ENCODE measurements around the gene BBS5. TPM values are rescaled to one million over a fixed set of nuclear protein-coding genes. Genes with fewer than 3 reads are reported as not detected.

The BBS5 gene
- polyA plus RNA-seq, 2 of the 4 experiments (the other 2 are of a cell fraction): 1.7 to 5.3 TPM

- TF ChIP-seq HOXB13 (CRISPR knock-in tag; IDR thresholded peaks at IDR 0.05; ENCODE audit: low read depth) (no peak), ZNF302 (CRISPR knock-in tag; IDR thresholded peaks at IDR 0.05) (no peak), MYC (IDR thresholded peaks at IDR 0.05; ENCODE audit: borderline replicate concordance, low read length) (no peak), CBX2 (IDR thresholded peaks at IDR 0.05; ENCODE audit: borderline replicate concordance, low read depth) (no peak), RFX5 (IDR thresholded peaks at IDR 0.05) (no peak), MAX (IDR thresholded peaks at IDR 0.05) (no peak), SREBF2 (IDR thresholded peaks at IDR 0.05) (no peak), HEYL (CRISPR knock-in tag; IDR thresholded peaks at IDR 0.05) (no peak), TFCP2L1 (CRISPR knock-in tag; IDR thresholded peaks at IDR 0.05) (no peak), CBX8 (IDR thresholded peaks at IDR 0.05) (no peak), HOXB5 (CRISPR knock-in tag; IDR thresholded peaks at IDR 0.05) (no peak), EP300 (IDR thresholded peaks at IDR 0.05) (no peak), ZFP36 (IDR thresholded peaks at IDR 0.05; ENCODE audit: borderline replicate concordance, partially characterized antibody) (no peak)
- TF ChIP-seq, protein P1, sequence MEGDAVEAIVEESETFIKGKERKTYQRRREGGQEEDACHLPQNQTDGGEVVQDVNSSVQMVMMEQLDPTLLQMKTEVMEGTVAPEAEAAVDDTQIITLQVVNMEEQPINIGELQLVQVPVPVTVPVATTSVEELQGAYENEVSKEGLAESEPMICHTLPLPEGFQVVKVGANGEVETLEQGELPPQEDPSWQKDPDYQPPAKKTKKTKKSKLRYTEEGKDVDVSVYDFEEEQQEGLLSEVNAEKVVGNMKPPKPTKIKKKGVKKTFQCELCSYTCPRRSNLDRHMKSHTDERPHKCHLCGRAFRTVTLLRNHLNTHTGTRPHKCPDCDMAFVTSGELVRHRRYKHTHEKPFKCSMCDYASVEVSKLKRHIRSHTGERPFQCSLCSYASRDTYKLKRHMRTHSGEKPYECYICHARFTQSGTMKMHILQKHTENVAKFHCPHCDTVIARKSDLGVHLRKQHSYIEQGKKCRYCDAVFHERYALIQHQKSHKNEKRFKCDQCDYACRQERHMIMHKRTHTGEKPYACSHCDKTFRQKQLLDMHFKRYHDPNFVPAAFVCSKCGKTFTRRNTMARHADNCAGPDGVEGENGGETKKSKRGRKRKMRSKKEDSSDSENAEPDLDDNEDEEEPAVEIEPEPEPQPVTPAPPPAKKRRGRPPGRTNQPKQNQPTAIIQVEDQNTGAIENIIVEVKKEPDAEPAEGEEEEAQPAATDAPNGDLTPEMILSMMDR (IDR thresholded peaks at IDR 0.05): no peak
- TF ChIP-seq, protein P2, sequence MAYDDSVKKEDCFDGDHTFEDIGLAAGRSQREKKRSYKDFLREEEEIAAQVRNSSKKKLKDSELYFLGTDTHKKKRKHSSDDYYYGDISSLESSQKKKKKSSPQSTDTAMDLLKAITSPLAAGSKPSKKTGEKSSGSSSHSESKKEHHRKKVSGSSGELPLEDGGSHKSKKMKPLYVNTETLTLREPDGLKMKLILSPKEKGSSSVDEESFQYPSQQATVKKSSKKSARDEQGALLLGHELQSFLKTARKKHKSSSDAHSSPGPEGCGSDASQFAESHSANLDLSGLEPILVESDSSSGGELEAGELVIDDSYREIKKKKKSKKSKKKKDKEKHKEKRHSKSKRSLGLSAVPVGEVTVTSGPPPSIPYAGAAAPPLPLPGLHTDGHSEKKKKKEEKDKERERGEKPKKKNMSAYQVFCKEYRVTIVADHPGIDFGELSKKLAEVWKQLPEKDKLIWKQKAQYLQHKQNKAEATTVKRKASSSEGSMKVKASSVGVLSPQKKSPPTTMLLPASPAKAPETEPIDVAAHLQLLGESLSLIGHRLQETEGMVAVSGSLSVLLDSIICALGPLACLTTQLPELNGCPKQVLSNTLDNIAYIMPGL (CRISPR knock-in tag; IDR thresholded peaks at IDR 0.05; ENCODE audit: borderline replicate concordance): no peak
- Histone ChIP-seq H3K9me3 (no peaks in the 10 kb centered on the region), H3K4me3 (no peak overlapping the region), H3K4me1 (no peaks in the 10 kb centered on the region), H3K4me2 (0 out of 3 replicates have a peak overlapping the region, but pooled peaks have one; percentile 1), H3K27ac (no peak overlapping the region)
- ChIA-PET POLR2A (no interaction called here), CTCF (interaction anchor here (0.6 to 1.4 kb wide), 4 partner anchors 11 to 149 kb away, joined by 3 to 10 read pairs (median 4); partner anchors contain the start of gene BBS5)
- ATAC-seq (peak in 1 of 2 experiments; percentile 34; a peak in 4 of 6 replicates), FAIRE-seq (no peak), DNase-seq (ENCODE audit: low read depth in 1 of 2, low spot score in 1 of 2) (no peak)
- 35% methylated on average over 4 of the region's 4 CpGs for WGBS (ENCODE audit: missing lambda C conversion rate)
Observed at GRCh38 chr2:169462896-169463695, 16.2 kb upstream of the BBS5 start.

DNA sequence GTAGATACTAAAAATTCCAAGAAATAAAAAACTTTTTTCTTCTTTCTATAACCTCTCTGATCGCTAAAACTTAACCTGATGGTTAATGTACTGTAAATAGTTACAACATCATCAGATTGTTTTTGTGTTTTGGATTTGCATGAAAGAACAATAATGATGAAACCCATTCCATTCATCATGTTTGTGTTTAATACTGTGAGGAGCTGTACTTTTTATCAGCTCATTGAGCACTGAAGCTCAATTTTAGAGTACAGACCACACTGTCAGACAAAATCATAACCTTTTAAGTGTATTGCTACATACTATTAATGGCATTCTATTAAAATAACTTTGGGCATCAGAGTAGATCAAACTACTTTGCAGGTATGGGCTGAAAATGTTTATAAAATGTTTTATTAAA, 14.8 kb upstream of the BBS5 start:
- DNase-seq (ENCODE audit: low read depth in 1 of 2, low spot score in 1 of 2) (no peak), FAIRE-seq (peak; percentile 56), ATAC-seq (no peak)
- no peak for TF ChIP-seq ZSCAN20 (CRISPR knock-in tag; IDR thresholded peaks at IDR 0.05)
- no peak for TF ChIP-seq MAFK (IDR thresholded peaks at IDR 0.05; ENCODE audit: partially characterized antibody)
- TF ChIP-seq EP300 (IDR thresholded peaks at IDR 0.05): no peak
- no peak for TF ChIP-seq HES2 (IDR thresholded peaks at IDR 0.05)
- TF ChIP-seq CHD4 (IDR thresholded peaks at IDR 0.05; ENCODE audit: borderline replicate concordance): no peak
- TF ChIP-seq GATA3 (IDR thresholded peaks at IDR 0.05; ENCODE audit: borderline replicate concordance): no peak
- TF ChIP-seq HDAC2 (IDR thresholded peaks at IDR 0.05): no peak
- TF ChIP-seq, protein P1 (IDR thresholded peaks at IDR 0.05): no peak
- no peak for TF ChIP-seq NFE2L2 (conservative IDR thresholded peaks at IDR 0.05; ENCODE audit: low read length)
- TF ChIP-seq RCOR1 (IDR thresholded peaks at IDR 0.05; ENCODE audit: low read depth, low read length): no peak
- TF ChIP-seq PHF8 (IDR thresholded peaks at IDR 0.05; ENCODE audit: borderline replicate concordance, low read depth): no peak
- TF ChIP-seq HOXB13 (CRISPR knock-in tag; IDR thresholded peaks at IDR 0.05; ENCODE audit: low read depth): no peak
- H3K9me3 ChIP-seq: no peaks in the 10 kb centered on the region
- no peak overlapping the region for H3K4me3 ChIP-seq
- no peak overlapping the region for H3K4me2 ChIP-seq
- POLR2A ChIA-PET: no interaction called here
- WGBS (ENCODE audit: missing lambda C conversion rate): 86% methylated on average over 1 of the region's 1 CpG
- no peaks in the 10 kb centered on the region for H3K4me1 ChIP-seq
- no peak overlapping the region for H3K27ac ChIP-seq
- CTCF ChIA-PET: no interaction called here
